Globus pallidus (tissue), 1 donor: ENCODE data around the gene NGB.

Experiments used
- DNase-seq: peaks from one replicate; pipeline ENCODE4 v3.0.0-alpha.2; 2015; ENCODE audit warnings: low spot score

Gene NGB

DNA sequence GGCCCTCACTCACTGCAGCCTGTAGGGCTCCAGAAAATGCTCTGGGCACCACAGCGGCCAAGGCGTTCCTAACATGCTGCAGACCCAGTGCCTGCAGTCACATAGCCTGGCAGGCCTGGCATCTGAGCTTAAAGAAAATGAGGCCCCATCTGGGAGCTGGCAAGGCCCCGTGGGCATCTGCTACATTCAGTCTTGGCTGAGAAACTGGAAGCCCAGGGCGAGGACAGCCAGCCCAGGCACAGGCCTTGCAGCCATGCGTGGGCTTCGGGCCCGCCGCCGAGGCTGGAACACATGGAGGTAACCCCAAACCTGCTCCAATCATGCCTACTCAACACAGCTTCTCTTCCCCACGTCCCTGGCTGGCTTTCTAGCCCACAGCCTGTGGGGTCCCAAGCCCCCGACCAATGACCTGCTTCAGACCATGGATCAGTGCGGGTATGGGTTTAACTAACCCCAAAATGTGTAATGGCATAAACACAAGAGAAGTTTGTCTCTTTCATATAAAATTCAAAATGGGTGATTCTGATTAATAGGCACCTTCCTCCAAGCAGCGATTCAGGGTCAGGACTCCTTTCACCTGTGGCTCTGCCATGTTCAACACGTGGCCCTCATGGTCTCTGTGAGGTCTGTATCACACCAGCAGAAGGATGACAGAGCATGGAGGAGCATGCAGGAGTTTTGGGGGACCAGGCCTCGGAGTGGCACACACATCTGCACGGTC is 6.4 kb downstream of the NGB start:
- no peak for DNase-seq

DNA sequence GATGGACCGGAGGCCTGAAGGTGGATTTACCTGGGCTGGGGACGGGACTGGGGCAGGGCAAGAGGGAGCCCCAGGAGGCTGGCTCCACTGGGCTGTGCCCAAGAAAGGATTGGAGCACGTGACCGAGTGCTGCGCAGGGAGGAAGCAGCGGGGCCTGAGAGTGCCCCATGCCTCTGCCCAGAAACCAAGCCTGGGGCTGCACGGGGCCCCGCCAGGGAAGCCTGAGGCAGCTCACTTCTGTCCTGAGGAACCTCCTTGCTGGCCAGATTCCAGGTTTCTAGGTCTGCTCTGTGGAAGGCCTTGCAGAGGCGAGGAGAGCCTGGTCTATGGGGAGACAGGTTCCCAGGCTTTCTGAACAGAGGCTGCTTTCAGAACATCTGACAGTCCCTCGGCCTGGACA is 10.4 kb downstream of the NGB start:
- DNase-seq, result peak; percentile 31

DNA sequence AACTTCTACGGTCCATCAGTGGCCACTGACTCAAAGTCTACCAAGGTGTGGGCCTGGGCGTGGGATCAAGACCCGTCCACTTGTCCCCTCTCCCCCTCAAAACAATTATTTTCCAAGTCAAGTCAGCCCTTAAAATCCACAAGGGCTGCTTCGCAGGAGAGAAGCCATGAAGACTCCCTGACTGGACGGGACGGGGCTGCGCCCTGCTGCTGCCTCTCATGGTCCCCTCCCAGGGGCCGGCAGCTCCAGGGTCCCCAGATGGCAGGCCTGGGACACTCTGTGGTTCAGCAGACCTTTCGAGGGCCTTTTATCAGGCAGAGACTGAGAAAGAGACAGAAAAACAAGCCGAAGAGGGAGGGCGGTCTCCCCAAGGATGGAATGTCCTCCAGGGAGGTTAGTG is 10.8 kb downstream of the NGB start:
- DNase-seq, result no peak

DNA sequence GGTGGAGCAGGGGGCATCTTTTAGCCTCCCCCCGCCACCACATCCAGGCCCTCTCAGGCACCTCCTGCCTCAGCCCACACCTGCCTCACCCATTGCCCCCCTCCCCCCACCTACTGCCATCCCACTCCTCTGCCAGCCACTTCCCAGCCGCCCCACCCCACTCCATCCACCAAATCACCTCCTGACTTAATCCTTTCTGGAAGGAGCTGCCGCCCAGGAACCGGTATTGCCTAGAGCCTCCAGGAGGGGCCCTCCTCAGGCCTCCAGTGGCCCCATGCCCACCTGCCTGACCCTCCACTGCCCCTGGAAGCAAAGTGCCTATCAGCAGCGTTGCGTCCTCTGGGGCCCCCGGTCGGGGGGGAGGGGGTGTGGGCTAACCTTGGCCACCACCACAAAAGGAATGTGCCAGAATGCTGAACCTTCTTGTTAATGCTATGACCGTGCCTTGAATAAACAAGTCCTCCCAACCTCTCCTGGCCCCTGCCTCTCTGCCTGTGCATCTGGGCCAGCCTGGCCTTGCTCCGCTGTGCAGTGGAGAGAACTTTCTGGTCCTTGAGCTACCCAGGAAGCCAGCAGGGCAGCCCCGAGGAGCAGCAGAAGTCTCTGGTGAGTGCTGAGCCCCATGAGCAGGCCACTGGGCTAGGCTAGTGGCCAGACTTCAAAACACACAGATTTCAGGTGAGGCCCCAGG is 11.8 kb downstream of the NGB start:
- no peak for DNase-seq

DNA sequence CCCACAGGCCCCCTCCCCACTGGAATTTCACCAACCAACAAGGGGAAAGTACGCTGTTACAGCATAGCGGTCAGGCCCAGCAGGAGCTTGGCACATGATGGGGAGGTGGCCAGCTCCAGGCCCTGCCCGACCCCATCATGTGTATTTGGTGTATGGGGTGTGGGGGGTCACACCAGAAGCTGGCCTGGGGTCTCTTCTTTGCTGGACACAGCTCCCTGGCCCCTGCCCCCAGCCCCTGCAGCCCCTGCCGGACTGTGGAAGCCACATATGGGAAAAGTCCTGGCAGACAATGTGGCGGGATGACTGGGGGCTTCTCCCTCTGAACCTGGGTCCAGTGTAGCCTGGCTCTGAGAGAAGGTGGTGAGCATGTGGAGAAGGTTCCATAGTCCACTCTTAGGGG is 12.4 kb downstream of the NGB start:
- DNase-seq, result no peak

DNA sequence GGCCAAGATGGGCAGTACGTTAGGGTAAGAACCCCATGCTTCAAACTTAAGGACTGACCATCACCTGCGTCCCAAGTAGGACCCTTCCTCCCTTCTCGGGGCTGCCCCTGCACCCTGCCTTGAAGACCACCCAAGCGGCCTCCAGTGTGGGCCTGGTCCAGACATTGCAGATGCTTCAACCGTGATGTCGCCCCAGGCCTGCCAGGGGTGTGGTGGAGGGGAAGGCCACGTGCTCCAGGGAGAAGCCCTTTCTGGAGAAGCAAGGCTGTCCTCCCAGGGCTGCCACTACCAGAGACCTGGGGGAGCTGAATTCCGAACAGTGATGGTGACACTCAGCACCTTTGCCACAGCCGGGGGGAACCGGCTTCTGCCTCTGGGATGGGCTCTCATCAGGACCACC is 13.3 kb downstream of the NGB start:
- DNase-seq, result no peak

GRCh38 chr14:77256694-77257093 is 14.3 kb downstream of the NGB start:
- DNase-seq, result no peak

- no peak for DNase-seq
Measured at GRCh38 chr14:77253333-77254190, 17.4 kb downstream of the NGB start.

DNA sequence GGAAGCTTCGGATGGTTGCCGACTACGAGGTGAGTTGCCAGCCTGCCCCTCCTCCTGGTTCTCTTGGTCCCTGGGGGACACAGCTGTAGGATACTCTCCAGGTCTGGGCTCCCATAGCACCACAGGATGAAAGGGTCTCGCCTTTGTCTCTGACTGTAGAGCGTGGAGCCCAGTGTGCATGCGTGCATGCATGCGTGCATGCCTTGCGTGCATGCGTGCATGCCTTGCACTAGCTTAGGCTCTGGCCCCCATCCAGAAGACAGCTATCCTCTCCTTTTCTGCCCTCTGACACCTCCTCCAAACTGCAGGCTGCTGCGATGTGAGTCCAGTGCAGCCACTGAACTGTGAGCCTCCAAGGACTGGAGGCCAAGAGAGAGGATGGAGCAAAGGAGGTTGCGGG is 19.1 kb downstream of the NGB start:
- no peak for DNase-seq

DNA sequence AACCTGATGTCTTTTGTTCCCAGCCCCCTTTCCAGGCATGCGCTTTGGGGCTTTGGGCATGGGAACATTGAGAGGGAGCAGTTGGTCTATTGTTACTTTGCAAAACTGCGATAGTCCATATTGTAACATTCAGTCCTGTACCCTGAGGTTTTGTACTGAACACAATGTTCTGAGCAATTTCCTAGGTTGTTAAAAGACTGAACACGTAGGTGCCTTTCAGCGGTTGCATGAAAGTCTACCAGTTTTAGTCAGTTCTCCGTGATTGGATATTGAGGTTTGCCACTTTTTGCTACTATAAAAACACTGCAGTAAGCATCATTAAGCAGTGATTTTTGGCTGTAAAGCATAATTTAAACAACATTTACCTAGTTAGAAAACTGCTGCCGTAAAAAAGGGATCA is 20.1 kb downstream of the NGB start:
- DNase-seq, result no peak

DNA sequence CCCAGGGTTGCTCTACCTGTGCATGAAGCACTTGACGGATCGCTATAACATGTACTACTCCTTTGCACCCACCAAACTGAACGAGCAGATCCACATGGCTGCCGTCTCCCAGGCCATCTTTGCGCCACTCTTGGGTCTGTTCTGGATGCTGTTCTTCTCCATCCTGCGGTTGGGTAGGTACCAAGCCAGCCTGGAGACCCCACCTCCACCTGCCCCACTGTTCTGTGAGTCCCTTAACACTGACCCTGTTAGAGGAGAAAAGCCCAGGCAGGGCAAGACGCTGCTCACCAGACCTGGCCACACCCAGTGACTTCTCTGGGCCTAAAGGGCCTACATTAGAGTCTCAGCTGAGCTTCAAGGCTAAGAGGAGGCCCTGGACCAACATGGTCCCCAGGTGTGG is 21.7 kb downstream of the NGB start:
- no peak for DNase-seq

DNA sequence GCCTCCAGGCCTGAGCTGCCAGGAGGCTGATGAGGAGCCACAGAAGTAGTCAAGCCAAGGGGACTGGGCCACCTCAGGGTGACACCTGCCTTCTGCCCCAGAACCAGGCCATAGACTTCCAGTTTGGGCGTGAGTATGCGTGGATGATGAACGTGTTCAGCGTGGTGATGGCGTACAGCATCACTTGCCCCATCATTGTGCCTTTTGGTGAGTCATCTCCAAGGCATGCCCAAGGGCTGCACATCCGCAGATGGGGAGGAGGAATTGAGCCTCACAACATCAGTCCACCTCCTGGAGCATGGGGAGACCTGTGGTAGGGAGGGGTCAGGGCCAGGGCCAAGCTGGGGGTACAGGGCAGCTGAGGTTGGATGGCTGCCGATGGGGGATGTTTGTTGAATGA is 22.3 kb downstream of the NGB start:
- DNase-seq, result no peak

- no peak for DNase-seq
Measured at GRCh38 chr14:77246784-77247183, 24.2 kb downstream of the NGB start.

- DNase-seq, result no peak
Measured at GRCh38 chr14:77245820-77246219, 25.2 kb downstream of the NGB start.

DNA sequence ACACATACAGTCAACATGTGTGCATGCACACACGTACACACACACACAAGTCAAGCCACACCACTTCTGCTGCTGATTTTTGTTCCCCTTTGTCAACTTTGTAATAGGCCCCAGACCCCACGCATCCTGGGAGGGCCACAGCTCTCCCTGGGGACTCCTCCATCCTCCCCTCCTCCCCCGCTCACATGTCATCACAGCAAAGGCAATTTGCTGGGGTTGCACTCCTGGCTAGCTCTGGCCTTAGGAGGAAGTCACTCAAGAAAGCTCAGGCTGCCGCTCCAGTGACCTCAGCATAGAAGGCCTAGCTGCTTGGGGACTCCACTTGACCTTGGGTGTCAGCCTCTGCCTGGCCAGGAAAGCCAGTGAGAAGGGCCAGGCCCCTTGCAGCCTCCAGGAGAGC is 27.2 kb downstream of the NGB start:
- no peak for DNase-seq

DNA sequence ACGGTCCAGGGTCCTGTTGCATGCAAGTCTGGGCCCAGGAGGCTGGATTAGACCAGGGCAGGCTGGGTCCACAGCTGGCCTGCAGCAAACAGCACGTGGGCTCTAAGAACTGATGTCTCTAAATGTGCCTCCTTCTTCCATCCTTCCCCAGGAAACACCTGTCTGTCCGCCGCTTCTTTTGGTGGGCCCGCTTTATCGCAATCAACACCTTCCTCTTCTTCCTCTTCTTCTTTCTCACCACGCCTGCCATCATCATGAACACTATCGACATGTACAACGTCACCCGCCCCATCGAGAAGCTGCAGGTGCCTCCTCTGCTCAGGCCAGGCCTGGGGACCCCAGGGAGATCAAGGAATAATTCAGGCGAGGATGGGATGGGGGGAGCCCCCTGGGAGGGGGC is 28.3 kb downstream of the NGB start:
- no peak for DNase-seq

DNA sequence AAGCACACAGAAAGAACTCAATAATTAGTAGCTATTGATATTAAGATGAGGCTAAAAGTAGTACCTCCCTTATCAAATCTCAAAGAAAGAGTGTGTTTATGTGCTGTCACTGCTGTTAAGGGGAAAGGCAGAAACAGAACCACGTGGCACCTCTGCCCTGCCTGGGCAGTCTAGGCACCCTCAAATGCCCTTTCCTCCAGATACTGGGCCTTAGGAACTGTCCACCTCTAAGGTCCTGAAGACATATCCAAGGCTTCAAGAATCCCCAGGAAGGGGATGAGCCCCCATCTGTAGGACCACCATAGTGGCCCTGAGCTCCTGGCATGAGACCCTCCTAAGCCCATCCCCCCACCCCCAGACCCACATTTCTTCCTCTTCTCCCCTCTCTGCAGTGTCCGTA is 29.1 kb downstream of the NGB start:
- DNase-seq, result no peak

- no peak for DNase-seq
Measured at GRCh38 chr14:77240336-77240915, 30.6 kb downstream of the NGB start.

- no peak for DNase-seq
Measured at GRCh38 chr14:77239412-77239811, 31.6 kb downstream of the NGB start.

DNA sequence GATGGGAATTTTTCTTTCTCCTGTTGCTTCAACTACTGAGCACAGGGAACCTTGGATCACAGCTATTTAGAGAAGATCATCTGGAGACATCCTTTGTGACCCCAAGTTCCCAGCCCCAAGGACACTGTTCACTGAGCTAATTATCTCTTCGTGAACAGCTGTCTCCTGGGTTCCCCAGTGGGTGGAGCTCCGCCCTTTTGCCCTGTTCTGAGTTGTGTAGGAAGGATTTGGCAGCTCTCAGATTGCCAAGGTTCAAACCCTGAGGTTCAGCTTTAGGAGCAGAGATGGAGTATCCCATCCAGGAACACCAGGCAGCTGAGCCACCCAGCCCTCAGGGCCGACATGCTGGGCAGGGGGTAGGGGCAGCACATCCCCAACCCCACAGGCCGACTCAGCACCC is 32.0 kb downstream of the NGB start:
- no peak for DNase-seq

- DNase-seq, result peak; percentile 11
Measured at GRCh38 chr14:77238356-77238755, 32.6 kb downstream of the NGB start.

DNA sequence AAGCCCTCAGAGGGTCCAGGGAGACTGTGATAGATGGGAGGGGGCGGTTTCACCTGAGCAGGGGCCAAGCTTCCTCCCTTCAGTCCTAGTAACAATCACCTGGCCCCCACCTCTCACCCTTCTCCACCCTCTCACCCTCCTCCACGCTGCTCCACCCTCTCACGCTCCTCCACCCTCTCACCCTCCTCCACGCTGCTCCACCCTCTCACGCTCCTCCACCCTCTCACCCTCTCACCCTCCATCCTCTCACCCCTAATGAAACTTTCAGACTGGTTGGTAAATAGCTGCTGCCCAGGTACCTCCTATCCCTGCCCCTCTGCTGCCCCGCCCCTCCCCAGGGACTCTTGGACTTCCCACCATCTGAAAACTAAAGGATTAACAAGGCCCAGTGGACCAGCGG is 34.2 kb downstream of the NGB start:
- DNase-seq, result no peak

- no peak for DNase-seq
Measured at GRCh38 chr14:77231721-77232120, 39.3 kb downstream of the NGB start.
